Endothelial cell of umbilical vein (primary cell): ENCODE results near the gene DET1. TPM values are rescaled to one million over a fixed set of nuclear protein-coding genes. Genes with fewer than 3 reads are reported as not detected.

ENCODE experiments used
- BruUV-seq: library from RNA; stranded (reverse); fragments of 400-500 nt; replicated peaks from 2 replicates; lab custom pipeline; 2021; lab: Mats Ljungman, UMichigan
- CTCF ChIA-PET: fragments of 300-600, 350-600 bp; sonication (Branson Sonifier 250); formaldehyde crosslinking; loops from one replicate; lab custom pipeline; 2021; ENCODE audit warnings: antibody characterized with exemption, inconsistent platforms; lab: Charles Lee
- POLR2A ChIA-PET: fragments of 300-600, 350-600 bp; sonication (Branson Sonifier 250); formaldehyde crosslinking; loops from one replicate; lab custom pipeline; 2021; ENCODE audit warnings: antibody characterized with exemption, inconsistent platforms; lab: Charles Lee
- DNase-seq: peaks from one replicate; pipeline ENCODE4 v3.0.0-alpha.2; 2011; ENCODE audit warnings: low read depth, low spot score
- FAIRE-seq: peaks from 2 replicates; lab custom pipeline; 2011; peaks lifted over from hg19 to GRCh38; lab: Jason Lieb, UNC
- H2AFZ ChIP-seq: 2 replicates; pipeline ENCODE4 v1.6.0; 2012; ENCODE audit warnings: low read depth, low read length, control low read depth, inconsistent platforms
- H3K27ac ChIP-seq: 2 replicates; pipeline ENCODE4 v1.5.1; 2011; ENCODE audit warnings: low read depth, mild to moderate bottlenecking, control low read depth, low read length, moderate library complexity; ENCODE audit not compliant: insufficient read depth
- H3K27me3 ChIP-seq, 2 experiments: 2 replicates each; pipeline versions ENCODE4 v1.6.0 to v1.6.1; 2011; ENCODE audit warnings: low read length in 2 of 2, mixed read lengths in 1 of 2; ENCODE audit not compliant: control insufficient read depth in 2 of 2, insufficient read depth in 2 of 2
- H3K36me3 ChIP-seq, 2 experiments: 2 replicates in 1 of 2; 3 replicates in 1 of 2; pipeline ENCODE4 v1.5.1; 2011; ENCODE audit warnings: low read length in 2 of 2, mild to moderate bottlenecking in 1 of 2, moderate library complexity in 1 of 2; ENCODE audit not compliant: control insufficient read depth in 2 of 2, insufficient read depth in 2 of 2; ENCODE audit errors: extremely low read depth in 1 of 2
- H3K4me1 ChIP-seq: 3 replicates; pipeline ENCODE4 v1.5.1; 2011; ENCODE audit warnings: mild to moderate bottlenecking, low read length; ENCODE audit not compliant: control insufficient read depth, insufficient read depth; ENCODE audit errors: extremely low read depth
- H3K4me2 ChIP-seq: 2 replicates; pipeline ENCODE4 v1.6.1; 2011; ENCODE audit warnings: low read length, control low read depth, mixed read lengths; ENCODE audit not compliant: insufficient read depth
- H3K4me3 ChIP-seq, 3 experiments: fragments of 200-600 bp in 1 of 3; sonication (generic), shearing (Covaris generic) in 1 of 3; replicated peaks in 1 of 3; 2 replicates each; pipeline ENCODE4 v1.5.1; 2011 to 2016; ENCODE audit warnings: control low read depth in 3 of 3, low read length in 3 of 3, mild to moderate bottlenecking in 2 of 3, inconsistent platforms in 1 of 3, low read depth in 1 of 3, moderate library complexity in 1 of 3; ENCODE audit not compliant: insufficient read depth in 1 of 3
- H3K79me2 ChIP-seq: 2 replicates; pipeline ENCODE4 v1.6.0; 2012; ENCODE audit warnings: low read length, inconsistent platforms; ENCODE audit not compliant: control insufficient read depth, insufficient read depth
- H3K9ac ChIP-seq: replicated peaks from 2 replicates; pipeline ENCODE3; 2011; ENCODE audit warnings: low read length, control low read depth; ENCODE audit not compliant: insufficient read depth; ENCODE audit errors: extremely low read depth
- H3K9me1 ChIP-seq: replicated peaks from 3 replicates; pipeline ENCODE4 v1.6.0; 2011; ENCODE audit warnings: mild to moderate bottlenecking, low read length; ENCODE audit not compliant: control insufficient read depth, insufficient read depth; ENCODE audit errors: extremely low read depth
- H3K9me3 ChIP-seq: replicated peaks from 2 replicates; pipeline ENCODE4 v1.5.1; 2012; ENCODE audit warnings: low read length, inconsistent platforms; ENCODE audit not compliant: control insufficient read depth, insufficient read depth
- H4K20me1 ChIP-seq: replicated peaks from 2 replicates; pipeline ENCODE3; 2011; ENCODE audit warnings: mild to moderate bottlenecking, low read length; ENCODE audit not compliant: control insufficient read depth, insufficient read depth; ENCODE audit errors: extremely low read depth
- EZH2 ChIP-seq: IDR thresholded peaks from 2 replicates; pipeline ENCODE4 v1.6.1; 2012; ENCODE audit warnings: borderline replicate concordance, low read depth, mild to moderate bottlenecking, moderate library complexity, low read length, inconsistent platforms; ENCODE audit not compliant: severe bottlenecking
- FOS ChIP-seq: IDR thresholded peaks from 2 replicates; pipeline ENCODE4 v1.6.1; 2011; ENCODE audit warnings: mild to moderate bottlenecking, low read length, moderate library complexity, borderline replicate concordance; ENCODE audit not compliant: insufficient read depth
- GATA2 ChIP-seq: IDR thresholded peaks from 2 replicates; pipeline ENCODE4 v1.7.0; 2011; ENCODE audit warnings: low read depth, mild to moderate bottlenecking, moderate library complexity, mixed read lengths, low read length; ENCODE audit not compliant: insufficient read length, insufficient read depth
- JUN ChIP-seq: IDR thresholded peaks from 2 replicates; pipeline ENCODE4 v1.6.1; 2011; ENCODE audit warnings: borderline replicate concordance, low read depth; ENCODE audit not compliant: insufficient read length, insufficient read depth
- MYC ChIP-seq: IDR thresholded peaks from one replicate; pipeline ENCODE4 v1.6.1; 2011; ENCODE audit warnings: mild to moderate bottlenecking, low read depth, low read length
- POLR2A ChIP-seq: IDR thresholded peaks from 2 replicates; pipeline ENCODE4 v1.6.1; 2012; ENCODE audit warnings: low read depth, mild to moderate bottlenecking, control low read depth, low read length
- POLR2AphosphoS5 ChIP-seq: IDR thresholded peaks from 2 replicates; pipeline ENCODE4 v1.6.1; 2012; ENCODE audit warnings: low read depth, mild to moderate bottlenecking, control low read depth, low read length, moderate library complexity; ENCODE audit not compliant: insufficient read depth
- dilution Hi-C: fragments of 300-500 bp; cut with MboI; formaldehyde crosslinking; loops from one replicate; pipeline ENCODE4 v1.15.0; 2019; ENCODE audit warnings: low sequenced_read_pairs; ENCODE audit not compliant: extremely low pct_ligation_motif_present
- intact Hi-C: fragments of 100-400 bp; cut with micrococcal nuclease; formaldehyde crosslinking; loops from one replicate; pipeline ENCODE4 v1.10.0; 2022
- polyA plus RNA-seq, 4 experiments: library from polyadenylated mRNA; depleted of rRNA in 3 of 4; stranded (reverse) in 3 of 4; unstranded in 1 of 4; fragments of >200 nt; gene quantifications; 2 replicates each; pipeline versions ENCODE4 v1.2.1 to v1.2.3, GENCODE V29; 2011 to 2012; ENCODE audit warnings: missing spikeins in 1 of 4
- total RNA-seq: library from RNA; stranded (reverse); gene quantifications from 2 replicates; pipeline ENCODE4 v1.2.3, GENCODE V29; 2021
- TF ChIP-seq, protein P1 (sequence below), 2 donors: IDR thresholded peaks; 1 replicate in 1 of 2; 2 replicates in 1 of 2; pipeline ENCODE4 v1.5.1; 2011; ENCODE audit warnings: low read length in 2 of 2, mild to moderate bottlenecking in 2 of 2, moderate library complexity in 2 of 2, control low read depth in 1 of 2, inconsistent platforms in 1 of 2, low read depth in 1 of 2; ENCODE audit not compliant: insufficient read depth in 1 of 2; ENCODE audit errors: extremely low read depth in 1 of 2
- TF ChIP-seq, protein P2 (sequence below): IDR thresholded peaks from 2 replicates; pipeline ENCODE4 v1.6.1; 2011; ENCODE audit not compliant: insufficient read depth, insufficient read length

The DET1 gene
- total and polyA plus RNA-seq, 2 donors (not counting 3 experiments of a cell fraction or from before 2014, with no cell fraction given), result 5.2 to 5.6 TPM

DNA sequence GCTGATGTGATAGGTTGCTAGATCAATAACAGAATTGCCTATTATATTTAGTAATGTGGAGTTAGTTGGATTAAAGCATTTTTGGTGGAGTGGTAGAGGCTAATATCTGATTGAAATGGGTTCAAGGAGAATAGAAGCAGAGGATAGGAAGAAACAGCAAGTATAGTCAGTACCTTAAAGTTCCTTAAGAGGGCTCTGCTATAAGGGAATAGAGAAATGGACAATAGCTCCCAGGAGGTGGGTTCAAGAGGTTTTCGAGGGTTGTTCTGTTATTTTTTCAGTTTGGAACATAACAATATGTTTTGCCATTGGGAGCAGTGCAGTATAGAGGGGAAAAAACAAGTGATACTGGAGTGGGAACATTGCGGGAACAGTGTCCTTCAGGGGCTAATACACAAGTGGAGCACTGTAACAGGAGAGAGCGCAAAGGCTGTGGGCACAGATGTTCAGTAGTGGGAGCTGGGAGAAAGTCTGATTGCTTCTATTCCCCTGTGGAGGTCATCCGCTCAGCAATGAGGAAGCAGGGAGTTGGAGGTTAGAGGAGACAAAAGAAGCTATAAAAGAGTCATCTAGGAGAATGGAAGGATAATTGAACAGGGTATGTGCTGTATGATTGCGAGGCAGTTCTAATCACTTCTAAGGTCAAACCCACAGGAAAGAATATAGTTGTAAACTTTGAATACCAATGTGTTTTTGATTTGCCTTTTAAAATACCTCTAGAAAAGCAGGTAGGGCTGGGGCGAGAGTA, 75.7 kb downstream of the DET1 start:
- Histone ChIP-seq H3K9me3 (no peaks in the 10 kb centered on the region), H3K4me2 (no peak overlapping the region), H3K9ac (no peak overlapping the region), H3K27ac (no peak overlapping the region), H3K4me3 (no peak overlapping the region), H3K36me3 (peaks cover 9 to 11% of the 10 kb centered on the region in 2 experiments), H3K27me3 (no peaks in the 10 kb centered on the region), H3K9me1 (no peaks in the 10 kb centered on the region), H4K20me1 (no peaks in the 10 kb centered on the region), H2AFZ (no peak overlapping the region), H3K4me1 (peaks cover 17% of the 10 kb centered on the region), H3K79me2 (peaks cover 39% of the 10 kb centered on the region)
- TF ChIP-seq, protein P1, sequence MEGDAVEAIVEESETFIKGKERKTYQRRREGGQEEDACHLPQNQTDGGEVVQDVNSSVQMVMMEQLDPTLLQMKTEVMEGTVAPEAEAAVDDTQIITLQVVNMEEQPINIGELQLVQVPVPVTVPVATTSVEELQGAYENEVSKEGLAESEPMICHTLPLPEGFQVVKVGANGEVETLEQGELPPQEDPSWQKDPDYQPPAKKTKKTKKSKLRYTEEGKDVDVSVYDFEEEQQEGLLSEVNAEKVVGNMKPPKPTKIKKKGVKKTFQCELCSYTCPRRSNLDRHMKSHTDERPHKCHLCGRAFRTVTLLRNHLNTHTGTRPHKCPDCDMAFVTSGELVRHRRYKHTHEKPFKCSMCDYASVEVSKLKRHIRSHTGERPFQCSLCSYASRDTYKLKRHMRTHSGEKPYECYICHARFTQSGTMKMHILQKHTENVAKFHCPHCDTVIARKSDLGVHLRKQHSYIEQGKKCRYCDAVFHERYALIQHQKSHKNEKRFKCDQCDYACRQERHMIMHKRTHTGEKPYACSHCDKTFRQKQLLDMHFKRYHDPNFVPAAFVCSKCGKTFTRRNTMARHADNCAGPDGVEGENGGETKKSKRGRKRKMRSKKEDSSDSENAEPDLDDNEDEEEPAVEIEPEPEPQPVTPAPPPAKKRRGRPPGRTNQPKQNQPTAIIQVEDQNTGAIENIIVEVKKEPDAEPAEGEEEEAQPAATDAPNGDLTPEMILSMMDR (IDR thresholded peaks at IDR 0.05; ENCODE audit: extremely low read depth in 1 of 2, insufficient read depth in 1 of 2, low read depth in 1 of 2, low read length in 2 of 2), result no peak
- TF ChIP-seq POLR2A (no peak), POLR2AphosphoS5 (no peak), JUN (no peak), EZH2 (no peak), GATA2 (no peak), FOS (no peak), MYC (no peak)
- TF ChIP-seq, protein P2, sequence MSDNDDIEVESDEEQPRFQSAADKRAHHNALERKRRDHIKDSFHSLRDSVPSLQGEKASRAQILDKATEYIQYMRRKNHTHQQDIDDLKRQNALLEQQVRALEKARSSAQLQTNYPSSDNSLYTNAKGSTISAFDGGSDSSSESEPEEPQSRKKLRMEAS, result no peak
- ChIA-PET CTCF (no interaction called here), POLR2A (no interaction called here)
- FAIRE-seq (no peak), DNase-seq (no peak)
- intact Hi-C loops, result no loop called here
- no TSS peak for BruUV-seq
- dilution Hi-C loops, result no loop called here
